Measurements from ENCODE around the gene ZFYVE28.

ZFYVE28 gene

DNA sequence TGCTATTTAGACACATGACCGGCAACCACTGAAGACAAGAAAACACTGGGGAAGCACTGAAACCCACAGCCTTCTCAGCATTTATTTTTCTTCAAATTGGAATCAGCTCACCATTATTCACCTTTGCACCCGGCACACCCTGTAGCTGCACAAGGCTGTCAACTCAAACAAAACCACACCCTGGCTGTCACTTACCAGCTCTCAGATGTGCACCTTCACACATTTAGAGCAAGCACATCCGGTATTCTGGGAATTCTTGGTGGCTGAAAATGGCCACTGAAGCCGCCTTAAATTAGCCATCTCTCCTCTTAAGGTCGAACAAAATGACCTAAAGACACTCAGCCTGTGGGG lies 5.9 kb downstream of the ZFYVE28 start:
- peak; percentile 40 to 79 for DNase-seq (ENCODE audit: extremely low read depth in 1 of 2, low read depth in 1 of 2)

GRCh38 chr4:2411786-2412510 lies 6.5 kb downstream of the ZFYVE28 start:
- peak in 1 of 2 donors; percentile 43 for DNase-seq (ENCODE audit: extremely low read depth in 1 of 2, low read depth in 1 of 2)

DNA sequence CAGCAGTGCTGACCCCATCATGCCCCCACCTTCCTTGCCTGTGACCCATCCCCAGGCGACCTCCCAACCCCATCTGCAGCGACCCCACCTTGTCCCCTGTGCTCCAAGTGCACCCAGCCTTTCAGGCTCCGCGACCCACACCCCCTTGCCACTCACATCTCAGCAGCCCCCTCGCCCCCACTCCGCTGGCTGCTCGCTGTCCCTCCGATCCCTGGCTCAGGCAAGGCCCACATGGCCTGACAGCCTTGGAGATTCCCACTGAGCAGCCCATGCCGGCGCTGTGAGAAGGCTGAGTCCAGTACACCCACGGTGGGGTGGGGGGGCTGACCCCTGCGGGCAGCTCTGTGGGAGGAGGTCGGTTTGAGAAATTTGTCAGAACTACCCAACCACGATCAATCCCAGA lies 9.1 kb downstream of the ZFYVE28 start:
- DNase-seq (ENCODE audit: extremely low read depth in 1 of 2, low read depth in 1 of 2), result no peak

DNA sequence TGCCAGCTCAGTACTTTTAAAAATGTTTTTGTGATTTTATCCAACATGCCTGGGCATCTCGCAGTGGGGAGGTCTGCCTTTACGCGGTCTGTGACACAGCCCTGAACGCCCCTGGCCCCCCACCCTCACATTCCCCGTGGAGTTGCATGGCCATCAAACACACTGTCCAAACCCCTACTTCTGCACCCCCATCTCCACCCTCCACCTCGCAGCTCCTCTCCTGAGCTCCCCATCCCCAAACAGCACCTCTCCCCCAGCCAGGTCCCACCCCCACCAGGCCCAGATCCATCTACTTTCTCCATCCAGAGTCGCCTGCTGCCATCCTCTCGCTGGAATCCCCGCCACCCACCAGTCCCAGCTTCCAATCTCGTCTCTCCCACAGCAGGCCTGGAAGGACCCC lies 9.5 kb downstream of the ZFYVE28 start:
- no peak for DNase-seq (ENCODE audit: extremely low read depth in 1 of 2, low read depth in 1 of 2)

GRCh38 chr4:2408401-2408958 lies 10.0 kb downstream of the ZFYVE28 start:
- no peak for DNase-seq (ENCODE audit: extremely low read depth in 1 of 2, low read depth in 1 of 2)

- no peak for DNase-seq (ENCODE audit: extremely low read depth in 1 of 2, low read depth in 1 of 2)
Measured at GRCh38 chr4:2407991-2408342, 10.5 kb downstream of the ZFYVE28 start.

GRCh38 chr4:2406920-2407319 lies 11.5 kb downstream of the ZFYVE28 start:
- no peak for DNase-seq (ENCODE audit: extremely low read depth in 1 of 2, low read depth in 1 of 2)

- no peak for DNase-seq (ENCODE audit: extremely low read depth in 1 of 2, low read depth in 1 of 2)
Measured at GRCh38 chr4:2406406-2406805, 12.0 kb downstream of the ZFYVE28 start.

- DNase-seq (ENCODE audit: extremely low read depth in 1 of 2, low read depth in 1 of 2), result no peak
Measured at GRCh38 chr4:2402941-2403340, 15.5 kb downstream of the ZFYVE28 start.

DNA sequence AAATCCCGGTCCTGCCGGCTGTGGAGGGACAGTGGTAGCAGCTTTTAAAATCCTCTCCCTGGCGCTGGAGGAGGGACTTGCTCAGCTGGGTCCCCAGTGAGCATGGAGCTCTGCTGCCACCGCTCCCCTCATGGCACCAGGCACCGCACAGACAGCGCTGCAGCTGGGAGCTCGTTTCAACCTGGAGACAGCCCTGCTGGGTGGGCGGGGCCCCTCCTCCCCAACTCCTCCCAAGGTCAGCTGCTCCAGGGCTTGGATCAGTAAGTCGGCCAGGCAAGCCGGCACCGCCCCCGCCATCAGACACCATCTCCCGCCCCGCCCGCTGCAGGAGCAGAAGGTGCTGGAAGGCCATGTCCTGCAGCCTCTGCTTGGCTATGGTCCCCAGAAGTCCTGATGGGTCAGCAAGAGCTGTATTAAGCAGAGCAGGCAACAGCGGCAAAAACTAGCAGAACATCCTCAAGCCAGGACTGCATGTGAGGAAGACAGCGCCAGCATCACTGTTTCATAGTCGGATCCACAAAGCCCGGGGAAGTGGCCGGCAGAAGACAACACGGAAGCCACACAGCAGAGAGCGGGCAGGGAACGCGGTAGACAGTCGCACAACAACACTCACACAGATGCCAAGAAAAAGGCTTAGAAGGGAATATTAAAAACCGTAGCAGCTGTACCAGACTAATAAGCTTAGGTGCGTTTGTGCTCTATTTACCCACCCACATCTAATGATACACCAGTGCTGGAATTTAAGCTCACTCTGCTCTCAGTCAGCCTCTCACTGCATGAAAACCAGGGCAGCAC lies 16.2 kb downstream of the ZFYVE28 start:
- DNase-seq (ENCODE audit: extremely low read depth in 1 of 2, low read depth in 1 of 2), result no peak

DNA sequence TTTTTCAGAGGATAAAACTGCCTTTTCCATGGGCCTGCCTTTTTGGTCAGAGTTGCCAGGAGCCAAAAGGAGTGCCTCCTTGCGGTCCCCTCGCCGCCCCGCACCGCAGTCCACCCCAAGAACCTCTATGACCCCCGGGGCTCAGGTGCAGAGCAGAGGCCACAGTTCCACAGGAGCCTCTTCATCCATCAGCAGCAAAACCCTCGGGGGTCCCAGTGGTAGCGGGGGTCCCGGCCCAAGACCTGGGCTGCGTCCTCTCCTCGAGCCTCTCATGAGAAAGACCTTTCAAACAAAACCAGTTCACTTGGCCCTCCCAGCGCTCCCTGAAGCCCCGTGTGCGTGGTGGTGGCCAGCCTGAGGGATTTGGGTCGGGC lies 16.8 kb downstream of the ZFYVE28 start:
- DNase-seq (ENCODE audit: extremely low read depth in 1 of 2, low read depth in 1 of 2), result no peak

- no peak for DNase-seq (ENCODE audit: extremely low read depth in 1 of 2, low read depth in 1 of 2)
Measured at GRCh38 chr4:2400841-2401609, 17.4 kb downstream of the ZFYVE28 start.

- DNase-seq (ENCODE audit: extremely low read depth in 1 of 2, low read depth in 1 of 2), result no peak
Measured at GRCh38 chr4:2399631-2400190, 18.7 kb downstream of the ZFYVE28 start.

GRCh38 chr4:2399216-2399615 lies 19.2 kb downstream of the ZFYVE28 start:
- no peak for DNase-seq (ENCODE audit: extremely low read depth in 1 of 2, low read depth in 1 of 2)

DNA sequence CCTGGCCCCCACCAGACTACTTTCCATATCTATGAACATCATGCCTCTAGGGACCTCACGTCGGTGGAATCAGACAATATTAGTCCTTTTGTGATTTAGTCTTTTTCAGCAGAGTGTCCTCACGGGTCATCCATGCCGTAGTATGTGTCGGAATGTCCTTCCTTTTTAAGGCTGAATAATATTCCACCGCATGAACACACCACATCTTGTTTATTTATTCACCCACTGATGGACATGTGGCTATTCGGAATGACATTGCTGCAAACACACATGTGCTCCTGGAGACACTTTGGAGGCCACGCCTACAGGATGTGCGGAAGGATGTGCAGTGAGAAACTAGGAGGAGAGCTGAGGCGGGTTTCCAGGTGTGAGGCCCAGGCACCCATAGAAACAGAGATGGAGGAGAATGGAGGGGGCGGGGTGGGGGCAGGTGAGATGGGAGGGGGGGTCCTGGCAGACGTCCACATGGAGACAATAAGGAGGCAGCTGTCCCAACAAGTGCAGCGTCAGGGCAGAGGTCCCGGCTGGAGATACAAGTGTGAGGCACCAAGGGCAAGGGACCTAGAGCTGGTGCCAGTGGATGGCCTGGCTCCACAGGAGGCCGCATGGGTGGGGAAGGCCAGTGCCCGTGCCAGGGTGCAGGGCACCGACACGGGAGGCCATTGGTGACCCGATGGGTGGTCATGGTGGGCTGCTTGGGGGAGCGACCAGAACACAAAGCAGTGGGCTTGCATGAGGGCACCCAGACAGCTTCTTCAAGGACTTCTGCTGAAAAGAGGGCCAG lies 20.7 kb downstream of the ZFYVE28 start:
- DNase-seq (ENCODE audit: extremely low read depth in 1 of 2, low read depth in 1 of 2), result no peak

- DNase-seq (ENCODE audit: extremely low read depth in 1 of 2, low read depth in 1 of 2), result no peak
Measured at GRCh38 chr4:2396781-2397368, 21.6 kb downstream of the ZFYVE28 start.

DNA sequence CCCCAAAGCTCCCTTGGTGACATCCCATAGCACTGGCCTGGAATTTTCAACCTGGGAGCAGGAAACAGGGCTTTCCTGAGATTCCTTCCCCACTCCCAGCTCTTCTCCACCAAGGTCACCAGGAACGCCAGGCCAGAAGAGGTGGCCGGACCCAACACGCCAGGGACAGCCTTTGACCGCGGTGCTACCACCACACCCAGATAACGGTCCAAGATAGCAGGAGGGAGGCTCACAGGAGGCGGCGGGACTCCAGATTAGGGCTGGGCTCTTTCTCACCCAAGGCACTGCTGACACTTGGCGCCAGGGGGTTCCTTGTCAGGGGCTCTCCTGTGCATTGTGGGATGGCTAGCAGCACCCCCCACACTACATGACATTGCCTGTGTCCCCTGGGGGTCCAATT lies 22.9 kb downstream of the ZFYVE28 start:
- no peak for DNase-seq (ENCODE audit: extremely low read depth in 1 of 2, low read depth in 1 of 2)

GRCh38 chr4:2395038-2395437 lies 23.4 kb downstream of the ZFYVE28 start:
- no peak for DNase-seq (ENCODE audit: extremely low read depth in 1 of 2, low read depth in 1 of 2)

DNA sequence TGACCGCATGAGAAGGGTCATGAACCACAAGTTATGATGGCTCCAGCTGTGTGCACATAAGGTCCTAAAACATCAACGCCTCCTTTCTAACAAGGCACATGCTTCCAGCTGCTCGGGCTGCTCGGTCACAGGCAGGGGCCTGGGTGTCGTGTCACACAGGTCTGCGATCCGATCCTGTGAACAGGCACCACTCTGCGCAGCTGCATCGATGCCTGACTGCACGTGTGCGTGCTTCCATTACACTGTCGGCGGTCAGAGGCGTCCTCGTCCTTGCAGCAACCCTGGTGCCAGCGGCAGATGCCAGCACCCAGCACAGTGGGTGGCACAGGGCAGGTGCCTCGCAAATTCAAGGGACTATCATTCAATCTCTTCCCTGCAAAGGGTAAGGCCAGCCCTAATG lies 23.9 kb downstream of the ZFYVE28 start:
- DNase-seq (ENCODE audit: extremely low read depth in 1 of 2, low read depth in 1 of 2), result no peak
